ENCODE results near the gene SEPSECS. TPM values are rescaled to one million over a fixed set of nuclear protein-coding genes. Genes with fewer than 3 reads are reported as not detected.

Gene SEPSECS
- total RNA-seq, 4 donors from 2014 or later: 3.9 to 6.7 (median 4.7) TPM

DNA sequence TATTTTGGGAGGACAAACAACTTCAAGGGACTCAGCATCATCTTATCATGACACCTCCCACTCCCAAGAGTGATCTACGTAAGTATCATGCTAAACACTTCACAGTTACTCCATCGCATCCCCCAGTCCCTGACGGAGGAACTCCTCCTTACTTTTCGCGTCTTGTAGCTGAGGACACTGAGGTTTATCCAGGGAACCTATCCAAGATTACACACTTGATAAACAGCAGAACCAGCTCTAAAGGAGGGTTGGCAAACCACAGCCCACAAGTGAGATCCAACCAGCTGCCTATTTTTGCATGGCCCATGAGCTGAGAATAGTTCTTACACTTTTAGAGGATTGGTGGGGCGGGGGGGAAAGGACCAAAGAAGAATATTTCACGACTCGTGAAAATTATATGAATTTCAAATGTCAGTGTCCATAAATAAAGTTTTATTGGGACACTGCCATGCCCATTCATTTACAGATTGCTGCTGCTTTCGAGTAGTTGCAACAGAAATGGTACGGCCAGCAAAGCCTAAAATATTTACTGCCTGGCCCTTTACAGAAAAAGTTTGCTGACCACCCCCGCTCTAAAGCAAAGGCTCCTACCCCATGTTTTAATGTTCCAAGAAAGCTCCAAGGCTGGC, 47.8 kb downstream of the SEPSECS start:
- H3K4me1 ChIP-seq: no peaks in the 10 kb centered on the region
- in situ Hi-C loops (cut with MboI; ENCODE audit: low sequenced_read_pairs in 4 of 4): no loop called here
- no peaks in the 10 kb centered on the region for H3K36me3 ChIP-seq
- no peak for TF ChIP-seq POLR2A (IDR thresholded peaks at IDR 0.05)
- no peak for TF ChIP-seq CTCF (IDR thresholded peaks at IDR 0.05 in 4 of 5, conservative IDR thresholded peaks at IDR 0.05 in 1 of 5)
- intact Hi-C loops (cut with DNase I; ENCODE audit: low total_unique reads): no loop called here
- DNase-seq: no peak
- no peak overlapping the region for H3K27ac ChIP-seq
- H3K9me3 ChIP-seq: no peaks in the 10 kb centered on the region
- no peak for ATAC-seq
- no peak overlapping the region for H3K4me3 ChIP-seq
- no peaks in the 10 kb centered on the region for H3K27me3 ChIP-seq

DNA sequence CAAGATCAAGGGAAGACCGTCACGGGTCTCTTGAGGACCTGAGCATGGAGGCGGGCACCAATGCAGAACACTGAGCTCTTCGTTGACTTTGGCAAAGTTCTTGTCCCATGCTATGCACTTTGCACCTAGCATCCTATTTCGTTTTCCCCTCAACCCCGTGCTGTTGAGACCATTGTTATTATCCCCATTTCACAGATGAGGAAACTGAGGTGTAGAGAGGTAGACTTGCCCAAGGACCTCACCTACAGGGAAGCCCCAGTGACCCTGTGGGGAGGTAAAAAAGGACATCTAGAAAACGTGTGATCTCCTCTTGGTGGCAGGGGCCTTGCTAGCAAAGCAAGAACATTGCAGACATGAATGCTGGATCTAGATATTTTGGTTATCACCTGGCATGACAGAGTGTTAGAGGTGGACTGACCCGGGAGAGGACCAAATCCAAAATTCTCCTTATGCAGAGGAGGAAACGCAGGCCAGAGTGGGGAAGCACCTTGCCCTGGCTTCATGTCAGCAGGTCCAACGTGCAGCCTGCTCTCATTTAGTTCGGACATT, 48.5 kb downstream of the SEPSECS start:
- DNase-seq: no peak
- no peaks in the 10 kb centered on the region for H3K4me1 ChIP-seq
- H3K9me3 ChIP-seq: no peaks in the 10 kb centered on the region
- in situ Hi-C loops (cut with MboI; ENCODE audit: low sequenced_read_pairs in 4 of 4) (no loop called here), intact Hi-C loops (cut with DNase I; ENCODE audit: low total_unique reads) (no loop called here)
- H3K27me3 ChIP-seq: no peaks in the 10 kb centered on the region
- TF ChIP-seq POLR2A (IDR thresholded peaks at IDR 0.05) (no peak), CTCF (IDR thresholded peaks at IDR 0.05 in 4 of 5, conservative IDR thresholded peaks at IDR 0.05 in 1 of 5) (no peak)
- ATAC-seq: no peak
- H3K27ac ChIP-seq: no peak overlapping the region
- no peaks in the 10 kb centered on the region for H3K36me3 ChIP-seq
- no peak overlapping the region for H3K4me3 ChIP-seq

GRCh38 chr4:25110527-25111329, 49.5 kb downstream of the SEPSECS start:
- ATAC-seq: no peak
- Histone ChIP-seq H3K4me3 (no peak overlapping the region), H3K9me3 (no peaks in the 10 kb centered on the region), H3K36me3 (no peaks in the 10 kb centered on the region), H3K4me1 (no peaks in the 10 kb centered on the region), H3K27ac (no peak overlapping the region), H3K27me3 (no peaks in the 10 kb centered on the region)
- in situ Hi-C loops (cut with MboI; ENCODE audit: low sequenced_read_pairs in 4 of 4) (no loop called here), intact Hi-C loops (cut with DNase I; ENCODE audit: low total_unique reads) (no loop called here)
- no peak for DNase-seq
- TF ChIP-seq CTCF (IDR thresholded peaks at IDR 0.05 in 4 of 5, conservative IDR thresholded peaks at IDR 0.05 in 1 of 5) (no peak), POLR2A (IDR thresholded peaks at IDR 0.05) (no peak)

- H3K27ac ChIP-seq: no peak overlapping the region
- TF ChIP-seq CTCF (IDR thresholded peaks at IDR 0.05 in 4 of 5, conservative IDR thresholded peaks at IDR 0.05 in 1 of 5) (no peak), POLR2A (IDR thresholded peaks at IDR 0.05) (no peak)
- no peaks in the 10 kb centered on the region for H3K4me1 ChIP-seq
- no peaks in the 10 kb centered on the region for H3K36me3 ChIP-seq
- ATAC-seq (no peak), DNase-seq (no peak)
- H3K27me3 ChIP-seq: no peaks in the 10 kb centered on the region
- H3K9me3 ChIP-seq: no peaks in the 10 kb centered on the region
- in situ Hi-C loops (cut with MboI; ENCODE audit: low sequenced_read_pairs in 4 of 4): no loop called here
- intact Hi-C loops (cut with DNase I; ENCODE audit: low total_unique reads): no loop called here
- no peak overlapping the region for H3K4me3 ChIP-seq
These were observed 50.7 kb downstream of the SEPSECS start for GRCh38 chr4:25109511-25109910.
